Lung (tissue), 12 donors: ENCODE results near the gene TMEM50B. TPM values are rescaled to one million over a fixed set of nuclear protein-coding genes. Genes with fewer than 3 reads are reported as not detected.

ENCODE experiments used
- ATAC-seq: fragments of 200-7000 bp; cut with Tn5 transposase; one replicate; pipeline ENCODE4 v1.9.1; 2020; ENCODE audit warnings: moderate number of reproducible peaks; ENCODE audit not compliant: insufficient read depth, low FRiP score
- DNase-seq, 3 donors: peaks; one replicate each; pipeline ENCODE4 v3.0.0-alpha.2; 2013 to 2017
- H3K27ac ChIP-seq, 2 donors: one replicate each; pipeline ENCODE4 v1.5.1; 2013; ENCODE audit warnings: mild to moderate bottlenecking in 2 of 2, moderate library complexity in 2 of 2, control low read depth in 1 of 2, inconsistent platforms in 1 of 2, low read depth in 1 of 2, low read length in 1 of 2
- H3K27me3 ChIP-seq, 3 donors: one replicate each; pipeline ENCODE4 v1.5.1; 2013; ENCODE audit warnings: low read length in 2 of 3; ENCODE audit not compliant: control insufficient read depth in 3 of 3, insufficient read depth in 3 of 3
- H3K36me3 ChIP-seq, 4 donors: one replicate each; pipeline ENCODE4 v1.5.1; 2013; ENCODE audit warnings: low read length in 4 of 4, mild to moderate bottlenecking in 1 of 4, moderate library complexity in 1 of 4; ENCODE audit not compliant: control insufficient read depth in 4 of 4, insufficient read depth in 4 of 4
- H3K4me1 ChIP-seq, 5 donors: one replicate each; pipeline ENCODE4 v1.5.1; 2013; ENCODE audit warnings: low read length in 5 of 5, mild to moderate bottlenecking in 2 of 5, moderate library complexity in 1 of 5; ENCODE audit not compliant: control insufficient read depth in 5 of 5, insufficient read depth in 5 of 5
- H3K4me3 ChIP-seq: one replicate; pipeline ENCODE4 v1.5.1; 2013; ENCODE audit warnings: mild to moderate bottlenecking, control low read depth, moderate library complexity
- H3K9ac ChIP-seq, 2 donors: one replicate each; pipeline ENCODE4 v1.5.1; 2013; ENCODE audit warnings: low read length in 2 of 2, control low read depth in 1 of 2; ENCODE audit not compliant: insufficient read depth in 1 of 2
- H3K9me3 ChIP-seq, 4 donors: one replicate each; pipeline ENCODE4 v1.5.1; 2013; ENCODE audit warnings: low read length in 3 of 4, mild to moderate bottlenecking in 1 of 4, moderate library complexity in 1 of 4; ENCODE audit not compliant: control insufficient read depth in 4 of 4, insufficient read depth in 3 of 4
- WGBS, 2 donors: extraction: QIAGEN DNeasy Blood & Tissue Kit; methylation state at CpG; one replicate each; pipeline ENCODE4 v1.1.7; 2013; 5-methylcytosine and 5-hydroxymethylcytosine counted together
- polyA plus RNA-seq, 2 donors: library from polyadenylated mRNA; stranded (reverse); fragments of 200-250 nt; gene quantifications; one replicate each; pipeline ENCODE4 v1.2.1, GENCODE V29; 2013
- total RNA-seq, 2 donors: library from RNA; depleted of rRNA in 1 of 2; stranded (reverse); fragments of >200 nt in 1 of 2; gene quantifications; one replicate each; pipeline ENCODE4 v1.2.1, GENCODE V29; 2014 to 2021
- TF ChIP-seq, protein P1 (sequence below): IDR thresholded peaks from 2 replicates; pipeline ENCODE4 v1.5.1; 2012; ENCODE audit warnings: mild to moderate bottlenecking; ENCODE audit errors: control extremely low read depth, extremely low read depth
- donor health status: control.
- donor health status: control.
- donor health status: Bipolar disorder and iron deficiency.
- donor health status: healthy.
- donor health status: DM: yes; HTN: yes; CAD: no.

The TMEM50B gene
- total and polyA plus RNA-seq, 4 donors, result 35.4 to 73.6 (median 48.4) TPM

DNA sequence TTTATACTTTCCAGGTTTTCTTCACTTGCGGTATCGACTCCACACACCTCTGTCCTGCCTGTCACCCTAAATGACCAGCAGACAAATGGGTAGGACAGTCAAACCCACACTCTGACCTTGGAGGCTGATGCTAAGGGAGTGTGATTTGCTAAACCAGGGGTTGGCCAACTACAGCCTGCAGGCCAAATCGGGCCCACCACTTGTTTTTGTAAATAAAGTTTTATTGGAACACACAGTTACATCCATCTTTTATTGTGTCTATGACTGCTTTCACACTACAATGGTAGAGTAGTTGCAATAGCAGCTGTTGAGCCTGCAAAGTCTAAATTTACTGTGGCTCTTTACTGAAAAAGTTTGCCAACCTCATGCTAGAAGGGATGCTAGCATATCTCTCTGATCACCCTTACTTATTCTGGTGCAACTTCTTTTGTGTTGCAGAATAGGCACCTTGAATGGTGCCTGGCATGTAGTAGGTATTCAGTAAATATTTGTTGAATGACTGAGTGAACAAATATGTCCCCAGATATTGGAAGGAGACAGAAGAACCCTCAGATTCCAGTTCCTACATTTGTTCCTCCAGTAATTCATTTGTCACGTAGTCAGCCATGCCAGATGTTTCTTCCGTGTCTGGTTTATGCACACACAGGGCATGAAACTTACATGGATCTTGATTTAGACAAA is 57.9 kb downstream of the TMEM50B start:
- TF ChIP-seq, protein P1, sequence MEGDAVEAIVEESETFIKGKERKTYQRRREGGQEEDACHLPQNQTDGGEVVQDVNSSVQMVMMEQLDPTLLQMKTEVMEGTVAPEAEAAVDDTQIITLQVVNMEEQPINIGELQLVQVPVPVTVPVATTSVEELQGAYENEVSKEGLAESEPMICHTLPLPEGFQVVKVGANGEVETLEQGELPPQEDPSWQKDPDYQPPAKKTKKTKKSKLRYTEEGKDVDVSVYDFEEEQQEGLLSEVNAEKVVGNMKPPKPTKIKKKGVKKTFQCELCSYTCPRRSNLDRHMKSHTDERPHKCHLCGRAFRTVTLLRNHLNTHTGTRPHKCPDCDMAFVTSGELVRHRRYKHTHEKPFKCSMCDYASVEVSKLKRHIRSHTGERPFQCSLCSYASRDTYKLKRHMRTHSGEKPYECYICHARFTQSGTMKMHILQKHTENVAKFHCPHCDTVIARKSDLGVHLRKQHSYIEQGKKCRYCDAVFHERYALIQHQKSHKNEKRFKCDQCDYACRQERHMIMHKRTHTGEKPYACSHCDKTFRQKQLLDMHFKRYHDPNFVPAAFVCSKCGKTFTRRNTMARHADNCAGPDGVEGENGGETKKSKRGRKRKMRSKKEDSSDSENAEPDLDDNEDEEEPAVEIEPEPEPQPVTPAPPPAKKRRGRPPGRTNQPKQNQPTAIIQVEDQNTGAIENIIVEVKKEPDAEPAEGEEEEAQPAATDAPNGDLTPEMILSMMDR, result no peak
- 96 to 99% methylated on average over 5 of the region's 5 CpGs for WGBS, 2 donors
- Histone ChIP-seq H3K9ac (no peak overlapping the region), H3K4me1 (peaks cover 0 to 8% (median under 1%) of the 10 kb centered on the region in 5 donors), H3K27me3 (no peaks in the 10 kb centered on the region), H3K4me3 (no peak overlapping the region), H3K27ac (no peak overlapping the region), H3K36me3 (peaks cover 16 to 37% (median 33%) of the 10 kb centered on the region in 4 donors), H3K9me3 (peaks cover 0 to 2% (median 0%) of the 10 kb centered on the region in 4 donors)
- DNase-seq (no peak), ATAC-seq (no peak)

- no peaks in the 10 kb centered on the region for H3K9me3 ChIP-seq
- no peak for DNase-seq
- ATAC-seq, result peak; percentile 34
- H3K4me3 ChIP-seq, result no peak overlapping the region
- H3K27me3 ChIP-seq, result no peaks in the 10 kb centered on the region
- no peak overlapping the region for H3K27ac ChIP-seq
- H3K9ac ChIP-seq, result no peak overlapping the region
- H3K4me1 ChIP-seq, result peaks cover 0 to 8% (median 0%) of the 10 kb centered on the region in 5 donors
- WGBS, 2 donors, result 89 to 95% methylated on average over 12 of the region's 12 CpGs
- peaks cover 17 to 38% (median 35%) of the 10 kb centered on the region in 4 donors for H3K36me3 ChIP-seq
- TF ChIP-seq, protein P1, result no peak
Measured at GRCh38 chr21:33419538-33420123, 60.1 kb downstream of the TMEM50B start.

DNA sequence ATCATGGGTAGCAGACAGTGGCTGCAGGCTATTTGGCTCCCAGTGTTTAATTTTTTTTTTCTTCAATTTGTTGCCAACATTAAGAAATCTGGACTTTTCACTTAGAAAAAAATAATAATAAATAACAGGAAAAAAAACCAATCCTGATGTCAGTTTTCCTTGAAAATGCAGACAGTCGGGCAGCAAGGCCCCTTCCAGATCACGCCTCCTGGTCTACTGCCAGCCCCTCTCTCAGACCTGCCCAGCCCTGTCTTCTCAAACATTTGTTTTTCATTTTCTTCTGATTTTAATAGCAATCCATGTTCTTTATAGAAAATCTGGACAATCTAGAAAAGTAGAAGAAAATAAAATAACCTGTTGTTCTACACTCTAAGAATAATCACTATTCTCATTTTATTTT is 61.1 kb downstream of the TMEM50B start:
- no peak overlapping the region for H3K27ac ChIP-seq

More for the DNA sequence above, 61.1 kb downstream of the TMEM50B start:
- H3K9ac ChIP-seq, result no peak overlapping the region
- ATAC-seq, result no peak
- H3K27me3 ChIP-seq, result no peaks in the 10 kb centered on the region
- peaks cover 0 to 8% (median 3%) of the 10 kb centered on the region in 5 donors for H3K4me1 ChIP-seq
- peak in 2 of 3 donors; percentile 16 to 50 for DNase-seq
- TF ChIP-seq, protein P1, result no peak
- H3K4me3 ChIP-seq, result no peak overlapping the region
- 63 to 80% methylated on average over 2 of the region's 2 CpGs for WGBS, 2 donors
- no peaks in the 10 kb centered on the region for H3K9me3 ChIP-seq
- H3K36me3 ChIP-seq, result peaks cover 17 to 35% (median 31%) of the 10 kb centered on the region in 4 donors
